HepG2 (cell line): ENCODE data around the gene PLCL2. TPM values are rescaled to one million over a fixed set of nuclear protein-coding genes. Genes with fewer than 3 reads are reported as not detected.

Experiments used
- ATAC-seq: fragments of 200-7000 bp; cut with Tn5 transposase; 3 replicates; pipeline ENCODE4 v1.9.1; 2020; ENCODE audit warnings: mild to moderate bottlenecking, moderate library complexity
- BruUV-seq: library from RNA; stranded (reverse); fragments of 400-500 nt; replicated peaks from 2 replicates; lab custom pipeline; 2021; lab: Mats Ljungman, UMichigan
- CTCF ChIA-PET: fragments of 300-600 bp; formaldehyde crosslinking; extraction: SDS; loops from one replicate; lab custom pipeline; 2021; ENCODE audit warnings: low total read pairs, inconsistent platforms, low intra/inter-chr PET ratio; lab: Yijun Ruan, JAX
- POLR2A ChIA-PET: fragments of 350-600 bp; sonication (Branson Sonifier 250); formaldehyde crosslinking; loops from one replicate; lab custom pipeline; 2020; ENCODE audit warnings: antibody characterized with exemption, inconsistent platforms; lab: Yijun Ruan, JAX
- DNase-seq: peaks from one replicate; pipeline ENCODE4 v3.0.0-alpha.2; 2015; ENCODE audit warnings: low spot score
- FAIRE-seq: peaks from 3 replicates; lab custom pipeline; 2011; peaks lifted over from hg19 to GRCh38; lab: Jason Lieb, UNC
- H2AFZ ChIP-seq: one replicate; pipeline ENCODE4 v1.6.1; 2011; ENCODE audit warnings: low read length, inconsistent platforms
- H3K27ac ChIP-seq: fragments of 300-600 bp; 3 replicates; pipeline ENCODE4 v1.8.0; 2011; ENCODE audit warnings: mixed run types, mild to moderate bottlenecking, mixed read lengths, low read length, inconsistent platforms; ENCODE audit not compliant: insufficient read depth; ENCODE audit errors: extremely low read length
- H3K27me3 ChIP-seq, 2 experiments: fragments of 200-600 bp in 1 of 2; 2 replicates in 1 of 2; 3 replicates in 1 of 2; pipeline versions ENCODE4 v1.6.0 to v1.8.0; 2011; ENCODE audit warnings: low read length in 2 of 2, mild to moderate bottlenecking in 2 of 2, moderate library complexity in 2 of 2, inconsistent platforms in 1 of 2; ENCODE audit not compliant: insufficient read depth in 2 of 2, control insufficient read depth in 1 of 2
- H3K36me3 ChIP-seq, 2 experiments: fragments of 200-600 bp in 1 of 2; replicated peaks in 1 of 2; 2 replicates in 1 of 2; 3 replicates in 1 of 2; pipeline versions ENCODE4 v1.5.1 to v1.8.0; 2011; ENCODE audit warnings: low read length in 2 of 2, inconsistent platforms in 1 of 2; ENCODE audit not compliant: insufficient read depth in 2 of 2, control insufficient read depth in 1 of 2
- H3K4me1 ChIP-seq: 2 replicates; pipeline ENCODE4 v1.5.1; 2012; ENCODE audit warnings: low read length, inconsistent platforms; ENCODE audit not compliant: insufficient read depth
- H3K4me2 ChIP-seq: 2 replicates; pipeline ENCODE4 v1.6.0; 2011; ENCODE audit warnings: low read depth, low read length, inconsistent platforms
- H3K4me3 ChIP-seq, 3 experiments: fragments of 200-600 bp in 1 of 3; sonication (generic), shearing (Covaris generic) in 1 of 3; replicated peaks in 1 of 3; 2 replicates each; pipeline ENCODE4 v1.5.1; 2011 to 2016; ENCODE audit warnings: low read length in 3 of 3, inconsistent platforms in 2 of 3, low read depth in 2 of 3, mild to moderate bottlenecking in 2 of 3, control low read depth in 1 of 3, mixed read lengths in 1 of 3; ENCODE audit not compliant: insufficient read depth in 1 of 3
- H3K79me2 ChIP-seq: one replicate; pipeline ENCODE4 v1.6.1; 2011; ENCODE audit warnings: low read length, inconsistent platforms; ENCODE audit not compliant: insufficient read depth
- H3K9ac ChIP-seq: 2 replicates; pipeline ENCODE4 v1.6.0; 2011; ENCODE audit warnings: mild to moderate bottlenecking, low read depth, low read length, inconsistent platforms; ENCODE audit not compliant: insufficient read depth
- H3K9me3 ChIP-seq: 2 replicates; pipeline ENCODE4 v1.5.1; 2012; ENCODE audit warnings: mild to moderate bottlenecking, low read length
- H4K20me1 ChIP-seq: 2 replicates; pipeline ENCODE4 v1.6.0; 2011; ENCODE audit warnings: inconsistent platforms, mild to moderate bottlenecking, low read length, moderate library complexity; ENCODE audit not compliant: insufficient read depth
- HNRNPK ChIP-seq: fragments of 200-400 bp; formaldehyde crosslinking; IDR thresholded peaks from 2 replicates; pipeline ENCODE4 v1.6.1; 2018; ENCODE audit warnings: low read length, low read depth, moderate library complexity, mild to moderate bottlenecking; ENCODE audit not compliant: poor library complexity, severe bottlenecking
- MEIS2 ChIP-seq: sonication (generic); formaldehyde crosslinking; IDR thresholded peaks from 2 replicates; pipeline ENCODE4 v1.9.0; 2021; ENCODE audit warnings: mild to moderate bottlenecking, missing genetic modification reagents
- NFRKB ChIP-seq: fragments of 450-650 bp; IDR thresholded peaks from 2 replicates; pipeline ENCODE4 v1.6.1; 2017
- ZFP1 ChIP-seq: IDR thresholded peaks from 2 replicates; pipeline ENCODE4 v1.6.1; 2016
- ZNF569 ChIP-seq: sonication (generic); formaldehyde crosslinking; IDR thresholded peaks from 2 replicates; pipeline ENCODE4 v1.5.0; 2020; ENCODE audit warnings: mild to moderate bottlenecking, missing genetic modification reagents, moderate library complexity, borderline replicate concordance
- ZNF7 ChIP-seq: IDR thresholded peaks from 2 replicates; pipeline ENCODE4 v1.6.1; 2016; ENCODE audit warnings: missing biosample characterization, missing genetic modification reagents
- WGBS: methylation state at CpG from one replicate; pipeline ENCODE4 v1.1.6; 2017; ENCODE audit warnings: low lambda C conversion rate; 5-methylcytosine and 5-hydroxymethylcytosine counted together
- in situ Hi-C: cut with HindIII; loops from 2 replicates; pipeline ENCODE4 v1.10.0; 2017; ENCODE audit warnings: low pct_unique_long_range_greater_than_20kb; ENCODE audit not compliant: extremely low pct_ligation_motif_present
- intact Hi-C: fragments of 100-400 bp; cut with micrococcal nuclease; formaldehyde crosslinking; loops from one replicate; pipeline ENCODE4 v1.10.0; 2022; ENCODE audit not compliant: unreplicated experiment
- polyA plus RNA-seq, 8 experiments: library from polyadenylated mRNA; depleted of rRNA in 3 of 8; stranded (reverse) in 7 of 8; unstranded in 1 of 8; fragments of >200 nt; fragmentation: Illumina TruSeq in 4 of 8; extraction: Trizol in 4 of 8; gene quantifications; 2 replicates each; pipeline versions ENCODE4 v1.2.1 to v1.2.3, GENCODE V29; 2011 to 2016; ENCODE audit warnings: low read depth in 4 of 8, missing spikeins in 1 of 8, mixed read lengths in 1 of 8; ENCODE audit not compliant: insufficient read depth in 1 of 8
- total RNA-seq, 5 experiments: library from RNA; depleted of rRNA; stranded (reverse); fragments of >200 nt; fragmentation: Illumina TruSeq; extraction: Trizol; gene quantifications; 2 replicates each; pipeline ENCODE4 v1.2.3, GENCODE V29; 2016; ENCODE audit warnings: low read depth in 1 of 5
- TF ChIP-seq, protein P1 (sequence below): sonication (generic); IDR thresholded peaks from 2 replicates; pipeline ENCODE4 v1.6.1; 2016; ENCODE audit warnings: low read depth, borderline replicate concordance
- TF ChIP-seq, protein P2 (sequence below): sonication (generic); formaldehyde crosslinking; IDR thresholded peaks from 2 replicates; pipeline ENCODE4 v1.4.0; 2020; ENCODE audit warnings: missing genetic modification reagents
- TF ChIP-seq, protein P3 (sequence below): sonication (generic); formaldehyde crosslinking; IDR thresholded peaks from 2 replicates; pipeline ENCODE4; 2020; ENCODE audit warnings: missing genetic modification reagents, mild to moderate bottlenecking, borderline replicate concordance
- TF ChIP-seq, protein P4 (sequence below): fragments of 450-650 bp; IDR thresholded peaks from 2 replicates; pipeline ENCODE4 v1.6.1; 2016
- TF ChIP-seq, protein P5 (sequence below): sonication (generic); formaldehyde crosslinking; IDR thresholded peaks from 2 replicates; pipeline ENCODE4 v1.4.0; 2020; ENCODE audit warnings: mild to moderate bottlenecking, low read depth, missing genetic modification reagents
- TF ChIP-seq, protein P6 (sequence below): sonication (generic); formaldehyde crosslinking; IDR thresholded peaks from 2 replicates; pipeline ENCODE4 v1.4.0; 2020; ENCODE audit warnings: missing genetic modification reagents

PLCL2 gene
- total and polyA plus RNA-seq, 2 of the 13 experiments (the other 11 are each of a cell fraction or from before 2014, with no cell fraction given) = not detected

DNA sequence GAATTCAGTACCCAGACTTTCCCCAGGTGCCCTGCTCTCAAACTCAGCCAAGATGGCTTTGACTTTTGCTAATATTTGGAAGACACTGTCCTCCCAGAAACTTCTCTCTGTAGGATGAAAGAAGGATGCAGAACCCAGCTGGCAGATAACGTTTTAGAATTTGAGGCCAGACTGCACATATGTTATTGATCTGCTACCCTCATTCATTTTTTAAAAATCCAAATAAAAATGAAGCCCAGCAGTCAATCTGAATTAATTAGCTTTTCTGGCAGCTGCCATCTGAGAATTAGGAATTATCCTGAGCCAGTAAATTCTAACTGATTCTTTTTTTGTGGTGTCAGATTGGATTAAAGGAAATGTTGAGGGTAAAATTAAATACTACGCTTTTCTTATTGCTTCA lies 236.6 kb downstream of the PLCL2 start:
- Histone ChIP-seq H3K36me3 (no peaks in the 10 kb centered on the region), H3K27me3 (peaks cover 0 to 4% of the 10 kb centered on the region in 2 experiments; a peak in 2 of 5 replicates), H3K27ac (no peak overlapping the region), H3K4me1 (no peaks in the 10 kb centered on the region), H3K9ac (no peak overlapping the region), H3K9me3 (no peaks in the 10 kb centered on the region; the same call in 1 of the 2 replicates), H3K79me2 (no peaks in the 10 kb centered on the region), H4K20me1 (no peaks in the 10 kb centered on the region), H3K4me2 (no peak overlapping the region), H3K4me3 (no peak overlapping the region), H2AFZ (no peak overlapping the region)
- DNase-seq = no peak
- intact Hi-C loops (no loop called here), in situ Hi-C loops (no loop called here)
- WGBS = 0% methylated on average over 2 of the region's 2 CpGs
- FAIRE-seq = no peak
- BruUV-seq = no TSS peak
- ChIA-PET CTCF (no interaction called here), POLR2A (no interaction called here)
- ATAC-seq = no peak
- TF ChIP-seq HNRNPK (no peak), ZFP1 (no peak), MEIS2 (CRISPR knock-in tag) (no peak), NFRKB (no peak), ZNF569 (no peak), ZNF7 (CRISPR knock-in tag) (no peak)
- TF ChIP-seq, protein P1, sequence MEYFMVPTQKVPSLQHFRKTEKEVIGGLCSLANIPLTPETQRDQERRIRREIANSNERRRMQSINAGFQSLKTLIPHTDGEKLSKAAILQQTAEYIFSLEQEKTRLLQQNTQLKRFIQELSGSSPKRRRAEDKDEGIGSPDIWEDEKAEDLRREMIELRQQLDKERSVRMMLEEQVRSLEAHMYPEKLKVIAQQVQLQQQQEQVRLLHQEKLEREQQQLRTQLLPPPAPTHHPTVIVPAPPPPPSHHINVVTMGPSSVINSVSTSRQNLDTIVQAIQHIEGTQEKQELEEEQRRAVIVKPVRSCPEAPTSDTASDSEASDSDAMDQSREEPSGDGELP = no peak
- TF ChIP-seq, protein P2, sequence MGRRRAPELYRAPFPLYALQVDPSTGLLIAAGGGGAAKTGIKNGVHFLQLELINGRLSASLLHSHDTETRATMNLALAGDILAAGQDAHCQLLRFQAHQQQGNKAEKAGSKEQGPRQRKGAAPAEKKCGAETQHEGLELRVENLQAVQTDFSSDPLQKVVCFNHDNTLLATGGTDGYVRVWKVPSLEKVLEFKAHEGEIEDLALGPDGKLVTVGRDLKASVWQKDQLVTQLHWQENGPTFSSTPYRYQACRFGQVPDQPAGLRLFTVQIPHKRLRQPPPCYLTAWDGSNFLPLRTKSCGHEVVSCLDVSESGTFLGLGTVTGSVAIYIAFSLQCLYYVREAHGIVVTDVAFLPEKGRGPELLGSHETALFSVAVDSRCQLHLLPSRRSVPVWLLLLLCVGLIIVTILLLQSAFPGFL = no peak
- TF ChIP-seq, protein P3, sequence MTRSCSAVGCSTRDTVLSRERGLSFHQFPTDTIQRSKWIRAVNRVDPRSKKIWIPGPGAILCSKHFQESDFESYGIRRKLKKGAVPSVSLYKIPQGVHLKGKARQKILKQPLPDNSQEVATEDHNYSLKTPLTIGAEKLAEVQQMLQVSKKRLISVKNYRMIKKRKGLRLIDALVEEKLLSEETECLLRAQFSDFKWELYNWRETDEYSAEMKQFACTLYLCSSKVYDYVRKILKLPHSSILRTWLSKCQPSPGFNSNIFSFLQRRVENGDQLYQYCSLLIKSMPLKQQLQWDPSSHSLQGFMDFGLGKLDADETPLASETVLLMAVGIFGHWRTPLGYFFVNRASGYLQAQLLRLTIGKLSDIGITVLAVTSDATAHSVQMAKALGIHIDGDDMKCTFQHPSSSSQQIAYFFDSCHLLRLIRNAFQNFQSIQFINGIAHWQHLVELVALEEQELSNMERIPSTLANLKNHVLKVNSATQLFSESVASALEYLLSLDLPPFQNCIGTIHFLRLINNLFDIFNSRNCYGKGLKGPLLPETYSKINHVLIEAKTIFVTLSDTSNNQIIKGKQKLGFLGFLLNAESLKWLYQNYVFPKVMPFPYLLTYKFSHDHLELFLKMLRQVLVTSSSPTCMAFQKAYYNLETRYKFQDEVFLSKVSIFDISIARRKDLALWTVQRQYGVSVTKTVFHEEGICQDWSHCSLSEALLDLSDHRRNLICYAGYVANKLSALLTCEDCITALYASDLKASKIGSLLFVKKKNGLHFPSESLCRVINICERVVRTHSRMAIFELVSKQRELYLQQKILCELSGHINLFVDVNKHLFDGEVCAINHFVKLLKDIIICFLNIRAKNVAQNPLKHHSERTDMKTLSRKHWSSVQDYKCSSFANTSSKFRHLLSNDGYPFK (CRISPR knock-in tag) = no peak
- TF ChIP-seq, protein P4, sequence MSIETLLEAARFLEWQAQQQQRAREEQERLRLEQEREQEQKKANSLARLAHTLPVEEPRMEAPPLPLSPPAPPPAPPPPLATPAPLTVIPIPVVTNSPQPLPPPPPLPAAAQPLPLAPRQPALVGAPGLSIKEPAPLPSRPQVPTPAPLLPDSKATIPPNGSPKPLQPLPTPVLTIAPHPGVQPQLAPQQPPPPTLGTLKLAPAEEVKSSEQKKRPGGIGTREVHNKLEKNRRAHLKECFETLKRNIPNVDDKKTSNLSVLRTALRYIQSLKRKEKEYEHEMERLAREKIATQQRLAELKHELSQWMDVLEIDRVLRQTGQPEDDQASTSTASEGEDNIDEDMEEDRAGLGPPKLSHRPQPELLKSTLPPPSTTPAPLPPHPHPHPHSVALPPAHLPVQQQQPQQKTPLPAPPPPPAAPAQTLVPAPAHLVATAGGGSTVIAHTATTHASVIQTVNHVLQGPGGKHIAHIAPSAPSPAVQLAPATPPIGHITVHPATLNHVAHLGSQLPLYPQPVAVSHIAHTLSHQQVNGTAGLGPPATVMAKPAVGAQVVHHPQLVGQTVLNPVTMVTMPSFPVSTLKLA = no peak
- TF ChIP-seq, protein P5, sequence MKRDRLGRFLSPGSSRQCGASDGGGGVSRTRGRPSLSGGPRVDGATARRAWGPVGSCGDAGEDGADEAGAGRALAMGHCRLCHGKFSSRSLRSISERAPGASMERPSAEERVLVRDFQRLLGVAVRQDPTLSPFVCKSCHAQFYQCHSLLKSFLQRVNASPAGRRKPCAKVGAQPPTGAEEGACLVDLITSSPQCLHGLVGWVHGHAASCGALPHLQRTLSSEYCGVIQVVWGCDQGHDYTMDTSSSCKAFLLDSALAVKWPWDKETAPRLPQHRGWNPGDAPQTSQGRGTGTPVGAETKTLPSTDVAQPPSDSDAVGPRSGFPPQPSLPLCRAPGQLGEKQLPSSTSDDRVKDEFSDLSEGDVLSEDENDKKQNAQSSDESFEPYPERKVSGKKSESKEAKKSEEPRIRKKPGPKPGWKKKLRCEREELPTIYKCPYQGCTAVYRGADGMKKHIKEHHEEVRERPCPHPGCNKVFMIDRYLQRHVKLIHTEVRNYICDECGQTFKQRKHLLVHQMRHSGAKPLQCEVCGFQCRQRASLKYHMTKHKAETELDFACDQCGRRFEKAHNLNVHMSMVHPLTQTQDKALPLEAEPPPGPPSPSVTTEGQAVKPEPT (CRISPR knock-in tag) = no peak
- TF ChIP-seq, protein P6, sequence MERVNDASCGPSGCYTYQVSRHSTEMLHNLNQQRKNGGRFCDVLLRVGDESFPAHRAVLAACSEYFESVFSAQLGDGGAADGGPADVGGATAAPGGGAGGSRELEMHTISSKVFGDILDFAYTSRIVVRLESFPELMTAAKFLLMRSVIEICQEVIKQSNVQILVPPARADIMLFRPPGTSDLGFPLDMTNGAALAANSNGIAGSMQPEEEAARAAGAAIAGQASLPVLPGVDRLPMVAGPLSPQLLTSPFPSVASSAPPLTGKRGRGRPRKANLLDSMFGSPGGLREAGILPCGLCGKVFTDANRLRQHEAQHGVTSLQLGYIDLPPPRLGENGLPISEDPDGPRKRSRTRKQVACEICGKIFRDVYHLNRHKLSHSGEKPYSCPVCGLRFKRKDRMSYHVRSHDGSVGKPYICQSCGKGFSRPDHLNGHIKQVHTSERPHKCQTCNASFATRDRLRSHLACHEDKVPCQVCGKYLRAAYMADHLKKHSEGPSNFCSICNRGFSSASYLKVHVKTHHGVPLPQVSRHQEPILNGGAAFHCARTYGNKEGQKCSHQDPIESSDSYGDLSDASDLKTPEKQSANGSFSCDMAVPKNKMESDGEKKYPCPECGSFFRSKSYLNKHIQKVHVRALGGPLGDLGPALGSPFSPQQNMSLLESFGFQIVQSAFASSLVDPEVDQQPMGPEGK (CRISPR knock-in tag) = no peak
